IPS DF 6.9 (cell line): ENCODE data around the gene TMEM151B.

ENCODE experiments used
- DNase-seq: peaks from one replicate; pipeline ENCODE4 v3.0.0-alpha.2; 2013; ENCODE audit warnings: low read depth, low spot score
- H3K27ac ChIP-seq: one replicate; pipeline ENCODE4 v1.5.1; 2013; ENCODE audit warnings: low read length, control low read depth
- H3K27me3 ChIP-seq: 2 replicates; pipeline ENCODE4 v1.6.1; 2013; ENCODE audit warnings: mild to moderate bottlenecking, low read length; ENCODE audit not compliant: control insufficient read depth, insufficient read depth
- H3K36me3 ChIP-seq: 2 replicates; pipeline ENCODE4 v1.6.1; 2013; ENCODE audit warnings: low read length; ENCODE audit not compliant: control insufficient read depth, insufficient read depth
- H3K4me1 ChIP-seq: 2 replicates; pipeline ENCODE4 v1.6.1; 2013; ENCODE audit warnings: low read length; ENCODE audit not compliant: control insufficient read depth, insufficient read depth
- H3K4me3 ChIP-seq: 2 replicates; pipeline ENCODE4 v1.5.1; 2013; ENCODE audit warnings: mild to moderate bottlenecking, low read length
- H3K9me3 ChIP-seq: 2 replicates; pipeline ENCODE4 v1.6.1; 2013; ENCODE audit warnings: low read length, inconsistent platforms; ENCODE audit not compliant: control insufficient read depth, insufficient read depth
- WGBS: extraction: QIAGEN DNeasy Blood & Tissue Kit; methylation state at CpG from one replicate; pipeline ENCODE4 v1.1.7; 2013; ENCODE audit warnings: mixed read lengths, missing lambda C conversion rate; ENCODE audit not compliant: insufficient read length, insufficient coverage; 5-methylcytosine and 5-hydroxymethylcytosine counted together

Gene TMEM151B

DNA sequence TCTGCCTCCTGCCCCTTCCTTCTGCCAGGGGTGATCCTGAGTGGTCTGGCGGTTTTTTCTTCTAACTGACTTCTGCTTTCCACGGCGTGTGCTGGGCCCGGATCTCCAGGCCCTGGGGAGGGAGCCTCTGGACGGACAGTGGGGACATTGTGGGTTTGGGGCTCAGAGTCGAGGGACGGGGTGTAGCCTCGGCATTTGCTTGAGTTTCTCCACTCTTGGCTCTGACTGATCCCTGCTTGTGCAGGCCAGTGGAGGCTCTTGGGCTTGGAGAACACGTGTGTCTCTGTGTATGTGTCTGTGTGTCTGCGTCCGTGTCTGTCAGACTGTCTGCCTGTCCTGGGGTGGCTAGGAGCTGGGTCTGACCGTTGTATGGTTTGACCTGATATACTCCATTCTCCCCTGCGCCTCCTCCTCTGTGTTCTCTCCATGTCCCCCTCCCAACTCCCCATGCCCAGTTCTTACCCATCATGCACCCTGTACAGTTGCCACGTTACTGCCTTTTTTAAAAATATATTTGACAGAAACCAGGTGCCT lies 36.6 kb upstream of the TMEM151B start:
- whole genome bisulfite sequencing: no CpG with 5 or more reads among the region's 14 CpGs
- Histone ChIP-seq H3K27me3 (no peaks in the 10 kb centered on the region), H3K4me3 (no peak overlapping the region), H3K4me1 (peaks cover 9% of the 10 kb centered on the region), H3K36me3 (peaks cover 39% of the 10 kb centered on the region), H3K27ac (no peak overlapping the region), H3K9me3 (no peaks in the 10 kb centered on the region)
- no peak for DNase-seq

DNA sequence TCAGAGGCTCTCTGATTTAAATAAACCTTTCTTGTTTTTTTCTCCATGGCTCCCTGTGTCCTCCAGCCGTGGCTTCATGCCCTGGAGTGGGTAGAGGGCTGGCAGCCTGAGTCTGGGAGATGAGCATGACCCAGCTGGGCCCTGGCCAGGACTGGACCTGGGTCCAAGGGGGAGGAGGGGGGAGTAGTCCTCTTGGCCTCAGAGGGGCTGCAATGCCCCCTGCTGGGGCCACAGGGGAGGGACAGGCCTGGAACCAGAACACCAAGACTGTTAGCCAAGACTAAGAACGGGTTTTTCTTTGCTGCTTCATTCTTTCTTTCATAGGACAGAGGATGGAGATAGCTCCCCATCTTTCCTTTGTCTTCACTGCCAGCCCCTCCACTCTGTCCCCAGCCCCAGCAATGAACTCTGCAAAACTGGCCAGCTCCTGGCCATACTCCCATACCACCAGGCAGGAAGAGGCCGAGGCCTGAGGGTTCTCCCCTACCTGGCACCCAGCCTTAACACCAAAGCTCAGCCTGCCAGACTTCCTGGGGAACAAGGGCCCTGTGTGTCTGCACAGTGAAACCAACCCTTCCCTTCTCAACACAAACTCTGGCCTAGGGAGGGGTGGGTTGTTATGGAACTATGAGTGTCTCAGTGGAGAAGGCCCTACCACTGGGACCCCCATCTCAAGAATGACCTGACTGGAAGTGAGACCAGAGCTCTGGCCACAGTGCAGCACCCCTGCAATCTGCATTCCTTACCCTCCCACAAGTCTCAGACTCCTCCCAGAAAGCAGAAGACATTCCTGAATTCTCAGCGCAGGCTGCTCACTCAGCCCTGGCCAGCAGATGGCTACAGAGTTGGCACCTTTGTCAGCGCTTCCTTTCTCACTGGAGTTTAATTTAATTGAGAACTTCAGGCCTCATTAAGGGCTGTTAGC lies 35.9 kb upstream of the TMEM151B start:
- H3K4me1 ChIP-seq: peaks cover 9% of the 10 kb centered on the region
- no peaks in the 10 kb centered on the region for H3K9me3 ChIP-seq
- H3K4me3 ChIP-seq: no peak overlapping the region
- no peaks in the 10 kb centered on the region for H3K27me3 ChIP-seq
- no peak overlapping the region for H3K27ac ChIP-seq
- WGBS: no CpG with 5 or more reads among the region's 5 CpGs
- peaks cover 35% of the 10 kb centered on the region for H3K36me3 ChIP-seq
- no peak for DNase-seq

- no peak for DNase-seq
- Histone ChIP-seq H3K4me1 (peaks cover 9% of the 10 kb centered on the region), H3K27ac (no peak overlapping the region), H3K27me3 (no peaks in the 10 kb centered on the region), H3K4me3 (no peak overlapping the region), H3K9me3 (no peaks in the 10 kb centered on the region), H3K36me3 (peaks cover 26% of the 10 kb centered on the region)
- no CpG with 5 or more reads among the region's 6 CpGs for WGBS
These were observed 35.0 kb upstream of the TMEM151B start for GRCh38 chr6:44235269-44235668.

DNA sequence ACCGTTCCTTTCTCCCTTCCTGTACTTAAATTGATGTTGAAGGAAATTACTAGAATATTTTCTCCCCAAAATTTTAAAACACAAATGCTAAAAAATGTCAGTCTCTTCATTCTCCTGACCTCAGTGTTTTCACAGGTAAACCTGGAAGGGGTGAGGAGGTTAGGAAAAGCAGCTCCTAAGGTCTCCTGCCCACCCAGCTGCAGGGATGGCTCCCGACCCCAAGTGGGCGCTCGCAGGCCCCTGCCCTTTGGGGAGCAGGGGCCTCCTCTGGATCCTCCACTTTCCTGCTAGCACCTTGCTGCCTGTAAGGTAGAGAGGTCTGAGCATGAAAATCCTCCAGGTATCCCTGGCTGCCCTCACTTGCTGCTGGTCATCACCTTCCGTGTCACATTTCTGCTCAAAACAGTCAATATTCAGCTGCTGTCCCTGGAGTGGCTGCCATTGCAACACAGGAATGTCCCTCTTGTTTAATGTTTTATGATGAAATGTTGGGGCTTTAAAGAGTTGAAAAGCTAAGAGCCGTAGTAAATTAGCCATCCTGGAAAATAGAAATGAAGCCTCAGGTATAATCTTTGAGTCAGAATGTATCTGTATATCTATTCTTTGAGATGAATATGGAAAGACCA lies 34.2 kb upstream of the TMEM151B start:
- DNase-seq: no peak
- no CpG with 5 or more reads among the region's 6 CpGs for WGBS
- Histone ChIP-seq H3K9me3 (no peaks in the 10 kb centered on the region), H3K36me3 (peaks cover 20% of the 10 kb centered on the region), H3K27ac (no peak overlapping the region), H3K4me1 (peaks cover 9% of the 10 kb centered on the region), H3K4me3 (no peak overlapping the region), H3K27me3 (no peaks in the 10 kb centered on the region)

DNA sequence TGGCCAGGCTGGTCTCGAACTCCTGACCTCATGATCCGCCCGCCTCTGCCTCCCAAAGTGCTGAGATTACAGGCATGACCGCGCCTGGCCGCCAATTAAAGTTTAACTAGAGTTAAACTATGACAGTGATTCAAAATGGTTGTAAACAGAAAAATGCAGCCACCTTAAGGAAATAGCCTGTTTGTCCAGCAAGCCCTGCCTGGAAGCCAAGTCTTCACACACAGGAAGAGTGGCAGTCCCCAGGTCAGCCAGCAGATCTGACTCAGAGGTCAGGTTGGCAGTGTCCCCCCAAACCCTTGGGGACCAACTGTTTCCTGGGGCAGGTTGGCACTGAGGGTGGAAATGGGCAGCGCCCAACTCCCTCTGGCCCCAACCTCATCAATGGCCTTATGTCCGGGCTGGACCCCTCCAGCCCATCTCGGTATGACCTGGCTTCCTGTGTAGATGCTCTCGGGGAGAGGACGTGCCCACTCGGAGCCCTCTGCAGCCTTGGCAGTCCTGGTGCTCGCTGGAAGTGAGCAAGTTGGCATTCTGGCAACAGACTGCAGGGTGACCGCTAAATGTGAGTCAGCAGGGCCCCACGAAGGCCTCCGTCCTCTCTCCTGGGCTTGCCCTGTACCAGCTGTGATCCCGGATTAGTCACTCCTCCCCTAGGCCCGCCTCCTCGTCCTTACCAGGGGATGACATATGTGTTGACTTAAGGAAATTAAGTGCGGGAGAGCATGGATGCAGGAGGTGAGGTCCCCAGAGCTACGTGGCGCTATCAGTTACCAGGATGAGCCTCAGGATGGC lies 33.0 kb upstream of the TMEM151B start:
- no CpG with 5 or more reads among the region's 22 CpGs for WGBS
- no peak for DNase-seq

GRCh38 chr6:44237813-44238433 lies 32.3 kb upstream of the TMEM151B start:
- peaks cover 7% of the 10 kb centered on the region for H3K36me3 ChIP-seq
- no CpG with 5 or more reads among the region's 42 CpGs for WGBS
- peaks cover 9% of the 10 kb centered on the region for H3K4me1 ChIP-seq
- no peak for DNase-seq
- no peaks in the 10 kb centered on the region for H3K27me3 ChIP-seq
- no peak overlapping the region for H3K27ac ChIP-seq
- H3K4me3 ChIP-seq: peak overlapping the region; percentile 43; the same call in 1 of the 2 replicates
- H3K9me3 ChIP-seq: no peaks in the 10 kb centered on the region

More for the DNA sequence above, 33.0 kb upstream of the TMEM151B start:
- Histone ChIP-seq H3K9me3 (no peaks in the 10 kb centered on the region), H3K4me3 (peak overlapping the region; percentile 43; the same call in 1 of the 2 replicates), H3K27me3 (no peaks in the 10 kb centered on the region), H3K4me1 (peaks cover 9% of the 10 kb centered on the region), H3K27ac (no peak overlapping the region), H3K36me3 (peaks cover 12% of the 10 kb centered on the region)

- H3K9me3 ChIP-seq: no peaks in the 10 kb centered on the region
- no peak overlapping the region for H3K4me3 ChIP-seq
- no CpG with 5 or more reads among the region's 7 CpGs for WGBS
- DNase-seq: no peak
- H3K4me1 ChIP-seq: peaks cover 9% of the 10 kb centered on the region
- no peaks in the 10 kb centered on the region for H3K27me3 ChIP-seq
- no peak overlapping the region for H3K27ac ChIP-seq
- no peaks in the 10 kb centered on the region for H3K36me3 ChIP-seq
These were observed 31.4 kb upstream of the TMEM151B start for GRCh38 chr6:44238687-44239350.

- no CpG with 5 or more reads among the region's 7 CpGs for WGBS
- no peaks in the 10 kb centered on the region for H3K27me3 ChIP-seq
- H3K36me3 ChIP-seq: no peaks in the 10 kb centered on the region
- H3K4me1 ChIP-seq: no peaks in the 10 kb centered on the region; the same call in 1 of the 2 replicates
- no peak overlapping the region for H3K4me3 ChIP-seq
- DNase-seq: no peak
- no peak overlapping the region for H3K27ac ChIP-seq
- H3K9me3 ChIP-seq: no peaks in the 10 kb centered on the region
These were observed 26.9 kb upstream of the TMEM151B start for GRCh38 chr6:44243345-44243744.

DNA sequence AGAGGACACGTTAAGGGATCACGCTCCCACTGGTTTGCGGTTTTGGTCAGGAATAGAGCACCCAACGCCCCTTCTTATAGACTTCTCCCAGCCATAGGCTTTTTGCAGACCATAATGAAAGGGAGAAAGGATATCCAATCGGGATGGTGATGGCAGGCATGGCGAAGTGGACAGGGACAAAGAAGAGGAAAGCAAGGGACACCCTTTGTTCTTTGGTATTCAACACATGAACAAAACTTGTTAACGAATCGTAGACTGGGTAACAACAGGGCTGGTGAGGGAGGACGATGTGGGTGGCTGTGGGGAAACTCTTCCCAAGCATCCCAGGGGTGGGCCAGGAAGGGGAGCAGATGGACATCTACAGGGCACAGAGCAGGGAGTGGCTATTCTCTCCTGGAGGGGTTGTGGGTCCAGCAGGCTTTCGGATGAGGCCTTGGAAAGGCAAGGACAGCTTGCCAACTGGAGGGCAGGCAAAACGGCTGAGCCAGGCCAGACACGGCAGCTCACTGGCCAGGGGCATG lies 24.8 kb upstream of the TMEM151B start:
- WGBS: no CpG with 5 or more reads among the region's 12 CpGs
- H3K9me3 ChIP-seq: no peaks in the 10 kb centered on the region
- DNase-seq: no peak
- H3K4me1 ChIP-seq: no peaks in the 10 kb centered on the region; the same call in 1 of the 2 replicates
- H3K4me3 ChIP-seq: peak overlapping the region; percentile 32; the same call in 1 of the 2 replicates
- H3K27me3 ChIP-seq: no peaks in the 10 kb centered on the region
- H3K36me3 ChIP-seq: peaks cover 18% of the 10 kb centered on the region; the same call in 1 of the 2 replicates
- no peak overlapping the region for H3K27ac ChIP-seq
